NCI-H146 treated with DMSO at 0.1 percent for 48 hours (cell line): ENCODE results near the gene C6orf89.

Experiments
- DNase-seq: peaks from one replicate; lab custom pipeline; 2025; ENCODE audit not compliant: unreplicated experiment; lab: John Stamatoyannopoulos, UW

The C6orf89 gene, protein sequence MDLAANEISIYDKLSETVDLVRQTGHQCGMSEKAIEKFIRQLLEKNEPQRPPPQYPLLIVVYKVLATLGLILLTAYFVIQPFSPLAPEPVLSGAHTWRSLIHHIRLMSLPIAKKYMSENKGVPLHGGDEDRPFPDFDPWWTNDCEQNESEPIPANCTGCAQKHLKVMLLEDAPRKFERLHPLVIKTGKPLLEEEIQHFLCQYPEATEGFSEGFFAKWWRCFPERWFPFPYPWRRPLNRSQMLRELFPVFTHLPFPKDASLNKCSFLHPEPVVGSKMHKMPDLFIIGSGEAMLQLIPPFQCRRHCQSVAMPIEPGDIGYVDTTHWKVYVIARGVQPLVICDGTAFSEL

DNA sequence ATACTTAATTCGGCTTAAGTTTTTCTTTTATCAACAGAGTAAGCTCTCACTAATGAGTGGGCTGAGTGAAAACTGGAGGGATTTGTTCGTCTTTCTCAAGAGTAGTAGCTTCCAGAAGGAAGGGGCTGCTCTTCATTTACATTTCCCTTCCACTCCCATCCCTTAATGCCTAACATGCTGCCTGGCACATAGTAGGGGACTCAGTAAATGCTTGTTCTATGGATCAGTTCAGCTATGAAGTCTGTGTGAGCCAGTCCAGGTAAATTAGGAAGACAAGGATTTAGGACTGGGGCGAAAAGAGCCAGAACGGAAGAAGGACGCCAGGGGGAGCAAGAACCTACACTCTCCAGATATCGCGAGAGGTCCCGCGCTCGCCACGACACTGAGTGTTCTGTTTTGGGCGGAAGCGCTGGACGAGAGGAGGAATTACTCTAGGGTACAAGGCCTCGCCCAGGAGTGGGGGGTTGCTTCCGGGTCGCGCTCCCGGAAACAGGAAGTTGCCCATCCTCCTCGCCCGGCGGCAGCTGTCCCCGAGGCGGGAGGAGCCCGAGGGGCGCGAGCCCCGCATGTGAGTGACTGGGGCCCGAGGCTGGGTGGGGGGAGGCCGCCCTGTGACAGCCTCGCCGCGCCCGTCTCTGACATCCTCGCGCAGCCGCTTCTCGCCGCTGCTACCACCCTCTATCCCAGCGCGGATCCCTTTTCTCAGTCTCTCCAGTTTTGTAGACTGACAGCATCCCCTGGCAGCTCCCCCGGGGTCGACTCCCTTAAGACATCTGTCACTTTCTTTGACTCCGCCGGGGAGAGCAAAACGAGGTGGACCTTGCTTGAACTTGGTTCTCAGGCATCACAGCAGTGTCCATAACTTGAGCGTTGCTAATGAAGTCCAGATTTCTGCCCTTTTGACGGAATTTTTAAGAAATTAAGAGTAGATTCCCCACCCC, at the start of gene C6orf89:
TSS of gene C6orf89 (plus strand) at position 492 of the 941 bp plus-strand sequence. CDS start 13,493 bp downstream, outside the sequence.
- peak; percentile 93 for DNase-seq

DNA sequence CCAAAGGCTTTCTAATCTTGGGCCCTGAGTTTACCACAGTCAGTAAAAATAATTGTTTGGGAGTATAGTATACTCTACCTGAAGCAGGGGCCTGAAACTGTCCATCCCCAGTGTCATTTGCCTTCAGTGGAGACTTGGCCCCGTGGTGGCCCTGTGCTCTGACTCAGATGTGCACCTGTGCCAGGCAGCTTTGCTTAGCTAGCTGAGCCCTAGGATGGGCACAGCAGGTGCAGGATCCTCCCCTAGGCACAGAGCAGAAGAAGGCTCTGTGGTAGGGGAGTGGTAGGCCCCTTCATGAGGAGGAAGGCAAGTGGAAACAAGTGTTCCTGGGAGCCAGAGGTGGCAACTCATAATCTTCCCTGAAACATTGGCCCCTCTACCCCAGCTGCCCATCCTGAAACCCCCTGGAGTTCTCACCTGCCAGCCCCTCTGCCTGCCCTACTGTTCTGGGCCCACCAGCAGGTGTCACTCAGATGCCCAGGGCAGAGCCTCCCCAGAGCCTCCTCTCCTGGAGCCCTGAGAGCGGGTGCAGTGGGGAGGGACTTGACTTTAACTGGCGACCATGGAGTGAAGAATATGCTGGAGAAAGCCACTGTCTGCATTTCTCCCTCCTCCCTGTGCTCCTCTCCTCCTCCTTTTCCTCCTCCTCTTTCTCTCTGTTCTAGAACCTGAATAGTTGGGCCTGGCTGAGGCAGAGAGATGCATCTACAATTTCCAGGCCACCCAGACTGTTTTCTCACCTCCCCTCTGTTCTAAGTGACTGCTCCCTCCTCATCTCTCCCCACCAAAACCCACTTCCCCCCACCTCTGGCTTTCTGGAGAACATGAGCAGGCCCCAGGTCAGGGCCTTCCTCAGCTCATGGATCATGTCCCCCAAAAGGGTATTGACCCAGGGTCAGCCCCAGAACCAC, 49.4 kb upstream of the C6orf89 start:
- no peak for DNase-seq

- no peak for DNase-seq
Measured at GRCh38 chr6:36837022-36837339, 48.8 kb upstream of the C6orf89 start.

GRCh38 chr6:36837686-36838085, 48.1 kb upstream of the C6orf89 start:
- no peak for DNase-seq

GRCh38 chr6:36838896-36839748, 46.6 kb upstream of the C6orf89 start, which contains the start of gene CPNE5:
TSS of gene CPNE5 (minus strand) at chr6:36839444. CDS start at chr6:36839377, 67 bp downstream.
- DNase-seq, result no peak

DNA sequence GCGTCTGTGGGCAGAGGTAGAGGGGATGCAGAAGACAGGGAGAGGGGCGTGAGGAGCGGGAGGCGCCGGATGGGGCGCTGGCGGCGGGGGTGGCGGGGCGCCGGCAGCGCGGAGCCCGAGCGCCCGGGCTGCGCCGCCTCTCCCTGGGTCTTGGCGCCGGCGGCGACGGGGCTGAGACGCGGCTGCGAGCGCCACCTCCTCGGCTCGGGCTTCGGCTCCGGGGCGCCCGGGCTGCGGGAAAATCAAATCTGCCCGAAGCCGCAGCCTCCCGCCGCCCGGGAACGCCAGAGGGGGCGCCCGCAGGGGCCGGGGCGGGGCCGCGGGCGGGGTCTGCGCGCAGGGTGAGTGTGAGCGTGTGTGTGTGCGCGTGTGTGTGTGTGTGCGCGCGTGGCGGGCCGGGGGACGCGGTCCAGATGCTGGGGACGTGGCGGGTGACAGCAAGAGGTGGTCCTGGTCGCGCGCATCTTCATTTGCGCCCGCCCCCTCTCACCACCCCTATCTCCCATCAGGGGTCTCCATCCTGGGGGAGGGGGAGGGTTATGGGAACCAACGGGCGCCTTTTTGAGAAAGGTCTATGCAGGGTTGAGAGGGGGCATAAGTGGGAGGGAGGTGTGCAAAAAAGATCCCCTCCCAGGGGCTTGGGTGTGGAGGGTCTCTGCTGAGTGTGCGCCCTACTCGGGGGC, 45.9 kb upstream of the C6orf89 start:
- DNase-seq, result no peak

- DNase-seq, result no peak
Measured at GRCh38 chr6:36840432-36841403, 45.0 kb upstream of the C6orf89 start.

GRCh38 chr6:36841756-36842155, 44.0 kb upstream of the C6orf89 start:
- no peak for DNase-seq

DNA sequence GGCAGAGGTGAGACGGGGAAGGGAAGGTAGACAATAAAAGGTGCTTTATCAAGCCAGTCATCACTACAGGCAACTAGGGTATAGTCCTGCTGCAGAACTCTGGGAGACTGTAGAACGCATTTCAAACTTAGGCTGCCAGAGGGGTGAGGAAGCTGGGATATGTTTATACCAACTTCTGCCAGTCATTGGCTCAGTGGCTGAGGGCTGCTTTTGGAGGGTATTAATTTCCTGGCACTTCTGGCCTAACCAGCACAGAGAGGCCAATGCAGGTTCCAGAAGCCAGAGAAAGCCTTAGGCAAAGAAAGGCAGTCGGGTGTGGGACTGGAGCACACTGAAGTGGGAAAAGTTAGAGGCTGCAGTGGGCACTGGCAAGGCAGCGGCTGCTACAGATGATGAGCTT, 42.6 kb upstream of the C6orf89 start:
- no peak for DNase-seq

- DNase-seq, result no peak
Measured at GRCh38 chr6:36844232-36845170, 41.3 kb upstream of the C6orf89 start.

DNA sequence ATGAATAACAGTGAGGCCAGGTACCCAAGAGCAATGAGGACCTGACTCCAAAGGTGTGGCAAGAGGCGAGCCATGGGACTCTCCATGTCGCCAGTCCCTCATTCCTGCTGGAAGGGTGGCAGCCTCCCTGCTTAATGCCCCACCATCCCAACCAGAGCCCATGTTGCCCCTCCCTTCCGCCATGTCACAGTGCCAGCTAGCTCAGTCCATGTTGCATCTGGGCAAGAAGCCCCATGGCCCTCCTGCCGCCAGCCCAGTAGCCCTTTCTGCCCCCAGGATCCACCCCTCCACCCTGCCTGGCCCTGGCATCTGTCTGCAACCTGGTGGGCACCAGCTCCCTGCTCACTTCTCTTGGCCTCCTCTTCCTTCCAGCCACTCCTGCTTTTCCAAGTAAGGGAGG, 40.5 kb upstream of the C6orf89 start:
- no peak for DNase-seq

DNA sequence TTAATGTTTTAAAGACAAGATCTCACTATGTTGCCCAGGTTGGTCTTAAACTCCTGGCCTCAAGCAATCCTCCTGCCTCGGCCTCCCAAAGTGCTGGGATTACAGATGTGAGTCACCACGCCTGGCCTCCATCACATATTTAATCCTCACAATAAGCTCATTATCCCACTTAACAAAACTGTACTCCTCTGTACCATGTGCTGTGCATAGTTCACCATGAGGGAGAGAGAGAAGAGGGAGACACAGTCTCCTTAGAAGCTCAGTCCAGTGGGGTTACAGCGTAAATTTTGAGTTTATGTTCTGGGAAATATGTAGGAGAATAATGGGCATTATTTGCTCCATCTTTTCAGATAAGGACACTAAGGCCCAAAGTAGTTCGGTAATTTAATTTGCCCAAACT, 38.6 kb upstream of the C6orf89 start:
- DNase-seq, result no peak

DNA sequence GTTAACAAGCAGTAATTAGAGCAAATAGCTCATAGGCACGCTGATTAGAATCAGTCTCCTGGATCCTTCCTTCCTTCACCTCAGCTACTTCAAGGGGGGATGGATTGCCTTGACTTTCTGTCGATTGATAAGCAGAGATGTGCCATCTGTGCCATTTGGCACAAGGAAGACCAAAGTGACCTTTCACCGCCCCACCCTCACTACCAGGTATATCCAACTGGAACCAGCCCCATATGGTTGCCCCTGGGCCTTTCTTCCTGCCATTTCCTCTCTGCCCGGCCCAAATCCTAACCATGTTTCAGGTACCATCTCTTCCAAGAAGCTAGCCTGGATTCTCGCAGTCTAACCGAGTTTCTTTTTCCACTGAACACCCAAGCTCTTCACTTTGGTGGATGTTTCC, 37.8 kb upstream of the C6orf89 start:
- DNase-seq, result no peak

GRCh38 chr6:36848658-36849441, 36.9 kb upstream of the C6orf89 start:
- peak; percentile 83 for DNase-seq

- no peak for DNase-seq
Measured at GRCh38 chr6:36850021-36850420, 35.7 kb upstream of the C6orf89 start.

DNA sequence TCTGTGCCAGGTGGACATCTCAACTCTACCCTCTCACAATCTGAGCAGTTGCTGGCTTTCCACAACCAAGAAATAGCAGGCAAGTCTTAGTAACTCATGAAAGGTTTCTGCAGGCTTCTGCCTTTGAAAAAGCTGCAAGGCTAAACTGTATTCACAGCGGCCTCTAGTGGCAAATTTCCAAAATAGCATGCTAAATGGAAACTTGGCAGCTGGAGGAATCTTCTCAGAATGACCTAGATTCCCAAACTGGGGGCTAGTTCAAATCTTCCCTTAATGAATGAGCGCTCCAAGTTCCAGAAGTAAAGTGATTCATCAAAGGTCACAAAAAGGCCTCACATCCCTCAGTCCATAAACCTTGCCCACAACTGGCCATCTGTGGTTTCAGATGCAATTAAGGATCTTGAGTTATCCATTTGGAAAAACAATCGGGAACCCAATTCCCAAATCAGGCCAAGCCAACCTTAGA, 34.6 kb upstream of the C6orf89 start:
- DNase-seq, result peak; percentile 31
